ENCODE results near the gene DIP2C.

Gene DIP2C

DNA sequence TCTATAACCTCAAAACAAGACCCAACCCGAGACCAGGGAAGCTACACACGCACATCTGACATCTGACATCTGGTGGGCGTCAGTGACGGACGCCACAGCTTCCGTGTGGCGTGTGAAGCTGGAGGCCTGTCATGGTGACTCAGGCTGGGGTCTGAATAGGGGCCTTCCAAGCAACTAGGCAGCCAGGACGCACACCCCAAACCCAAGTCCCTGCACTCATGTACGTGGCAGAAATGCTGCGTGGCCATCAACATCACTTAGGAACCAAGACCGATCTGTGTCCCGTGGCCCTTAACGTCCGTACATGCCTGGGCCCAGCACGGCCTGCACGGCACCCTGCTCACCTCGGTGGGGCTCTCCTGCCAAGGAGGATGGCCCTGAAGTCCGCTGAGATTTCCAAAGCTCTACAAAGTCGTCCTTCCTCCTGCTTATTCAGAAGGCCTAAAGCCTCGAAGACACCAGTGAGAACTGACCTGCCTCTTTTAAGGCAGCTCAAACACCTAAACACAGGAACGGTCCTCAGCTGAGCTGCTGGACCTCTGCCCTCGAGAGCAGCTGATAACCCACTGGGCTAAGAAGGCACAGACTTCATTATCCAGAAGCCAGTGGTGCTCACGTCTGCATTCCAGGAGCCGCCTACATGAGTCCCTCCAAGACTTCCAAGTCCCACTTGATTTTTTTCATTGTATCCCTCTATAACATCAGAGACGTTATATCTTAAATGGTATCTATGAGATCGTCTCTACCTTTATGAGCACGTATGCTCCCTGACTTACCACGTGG is 82.5 kb downstream of the DIP2C start:
- H2AFZ ChIP-seq (ENCODE audit: insufficient read depth, low read length, poor library complexity) = no peak overlapping the region
- no peaks in the 10 kb centered on the region for H3K79me1 ChIP-seq (ENCODE audit: low read length)
- no peak overlapping the region for H3K23ac ChIP-seq (ENCODE audit: low read length)
- no peaks in the 10 kb centered on the region for H3K36me3 ChIP-seq (ENCODE audit: control insufficient read depth in 1 of 2, insufficient read depth in 2 of 2, low read length in 2 of 2)
- H3K27me3 ChIP-seq (ENCODE audit: insufficient read depth, low read length) = no peaks in the 10 kb centered on the region
- peak overlapping the region; percentile 24 for H3K14ac ChIP-seq (ENCODE audit: low read length)
- no peak overlapping the region for H3K9ac ChIP-seq (ENCODE audit: low read length)
- H2AK5ac ChIP-seq (ENCODE audit: low read length) = no peak overlapping the region
- H3K4me2 ChIP-seq (ENCODE audit: low read length) = no peak overlapping the region
- DNase-seq = no peak
- no peak overlapping the region for H4K12ac ChIP-seq (ENCODE audit: low read depth, low read length)
- H3K9me3 ChIP-seq (ENCODE audit: insufficient read depth, low read depth, low read length) = no peaks in the 10 kb centered on the region
- H3K18ac ChIP-seq (ENCODE audit: low read length) = peak overlapping the region; percentile 17
- peaks cover 20 to 26% of the 10 kb centered on the region in 2 experiments for H3K4me1 ChIP-seq (ENCODE audit: control insufficient read depth in 1 of 2, insufficient read depth in 2 of 2, low read length in 2 of 2)
- no peak overlapping the region for H3K4ac ChIP-seq (ENCODE audit: low read depth, low read length)
- H3K4me3 ChIP-seq (ENCODE audit: low read depth, low read length) = no peak overlapping the region
- no CpG with 5 or more reads among the region's 28 CpGs for WGBS (ENCODE audit: extremely low coverage, insufficient coverage, insufficient read length)
- H4K8ac ChIP-seq (ENCODE audit: low read depth, low read length) = no peak overlapping the region
- no peak overlapping the region for H4K91ac ChIP-seq (ENCODE audit: low read depth, low read length)
- H2BK120ac ChIP-seq (ENCODE audit: insufficient read depth, low read length, poor library complexity) = no peak overlapping the region
- H3K79me2 ChIP-seq (ENCODE audit: control insufficient read depth, insufficient read depth, low read length, poor library complexity) = peaks cover 3% of the 10 kb centered on the region
- no peak overlapping the region for H3K27ac ChIP-seq (ENCODE audit: low read depth, low read length)
- no peak overlapping the region for H2BK5ac ChIP-seq (ENCODE audit: low read depth, low read length, poor library complexity)
- no peak overlapping the region for H2BK12ac ChIP-seq (ENCODE audit: low read length)

GRCh38 chr10:605632-606325 is 83.7 kb downstream of the DIP2C start:
- H3K27me3 ChIP-seq (ENCODE audit: insufficient read depth, low read length) = no peaks in the 10 kb centered on the region
- no peak overlapping the region for H4K12ac ChIP-seq (ENCODE audit: low read depth, low read length)
- H3K18ac ChIP-seq (ENCODE audit: low read length) = peak overlapping the region; percentile 38
- peaks cover 28 to 32% of the 10 kb centered on the region in 2 experiments for H3K4me1 ChIP-seq (ENCODE audit: control insufficient read depth in 1 of 2, insufficient read depth in 2 of 2, low read length in 2 of 2)
- no peak overlapping the region for H4K91ac ChIP-seq (ENCODE audit: low read depth, low read length)
- H2AFZ ChIP-seq (ENCODE audit: insufficient read depth, low read length, poor library complexity) = no peak overlapping the region
- H3K27ac ChIP-seq (ENCODE audit: low read depth, low read length) = no peak overlapping the region
- H2BK5ac ChIP-seq (ENCODE audit: low read depth, low read length, poor library complexity) = no peak overlapping the region
- H3K79me1 ChIP-seq (ENCODE audit: low read length) = peaks cover 6% of the 10 kb centered on the region
- no peak overlapping the region for H3K4me3 ChIP-seq (ENCODE audit: low read depth, low read length)
- no peaks in the 10 kb centered on the region for H3K36me3 ChIP-seq (ENCODE audit: control insufficient read depth in 1 of 2, insufficient read depth in 2 of 2, low read length in 2 of 2)
- no CpG with 5 or more reads among the region's 25 CpGs for WGBS (ENCODE audit: extremely low coverage, insufficient coverage, insufficient read length)
- H3K14ac ChIP-seq (ENCODE audit: low read length) = no peak overlapping the region
- H2AK5ac ChIP-seq (ENCODE audit: low read length) = no peak overlapping the region
- H4K8ac ChIP-seq (ENCODE audit: low read depth, low read length) = no peak overlapping the region
- no peaks in the 10 kb centered on the region for H3K9me3 ChIP-seq (ENCODE audit: insufficient read depth, low read depth, low read length)
- no peak overlapping the region for H2BK120ac ChIP-seq (ENCODE audit: insufficient read depth, low read length, poor library complexity)
- H3K4ac ChIP-seq (ENCODE audit: low read depth, low read length) = peak overlapping the region; percentile 4
- no peak overlapping the region for H2BK12ac ChIP-seq (ENCODE audit: low read length)
- no peak overlapping the region for H3K9ac ChIP-seq (ENCODE audit: low read length)
- peak in 1 of 2 donors; percentile 48 for DNase-seq
- H3K79me2 ChIP-seq (ENCODE audit: control insufficient read depth, insufficient read depth, low read length, poor library complexity) = peaks cover 6% of the 10 kb centered on the region
- no peak overlapping the region for H3K23ac ChIP-seq (ENCODE audit: low read length)
- no peak overlapping the region for H3K4me2 ChIP-seq (ENCODE audit: low read length)

DNA sequence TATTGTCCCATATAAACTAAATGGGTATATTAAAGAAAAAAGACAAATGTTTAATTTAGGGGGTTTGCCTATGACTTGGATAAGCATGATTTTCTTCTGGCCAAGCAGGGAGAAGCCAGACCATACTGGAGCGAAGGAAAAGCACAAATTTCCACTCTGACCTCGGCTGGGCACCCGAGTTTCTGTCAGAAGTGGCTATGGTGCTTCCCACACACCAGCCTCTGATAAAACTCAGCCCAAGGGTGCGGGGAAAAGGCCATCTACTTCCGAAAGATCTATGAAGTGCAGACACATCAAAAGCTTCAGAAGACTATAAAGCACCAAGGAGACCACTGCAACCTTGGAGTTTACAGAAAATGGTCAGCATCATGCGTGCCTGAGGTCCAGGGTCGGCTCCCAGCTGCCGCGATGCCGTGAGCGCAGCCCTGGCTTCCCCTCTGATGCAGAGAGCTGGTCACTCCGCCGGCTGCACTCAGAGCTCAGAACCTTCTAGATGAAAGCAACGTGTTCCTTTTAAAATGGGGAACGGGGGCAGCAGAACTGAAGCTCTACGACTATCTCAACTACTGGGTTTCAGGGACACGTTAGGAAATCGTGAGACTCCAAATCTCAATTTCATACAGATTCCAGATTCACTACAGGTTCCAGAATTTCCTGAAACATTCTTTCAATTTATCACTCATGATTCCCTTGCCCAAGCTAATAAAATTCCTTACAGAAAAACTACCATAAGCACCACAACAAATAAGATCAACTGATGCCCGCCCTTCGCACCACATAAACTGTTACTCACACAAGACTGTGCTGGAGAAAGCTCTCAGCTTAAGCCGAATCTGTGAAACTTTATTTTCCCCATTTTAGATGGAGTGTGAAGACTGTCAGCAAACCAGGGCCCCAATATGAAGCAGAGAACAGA is 84.5 kb downstream of the DIP2C start:
- no peak overlapping the region for H2BK5ac ChIP-seq (ENCODE audit: low read depth, low read length, poor library complexity)
- DNase-seq = no peak
- no peak overlapping the region for H3K9ac ChIP-seq (ENCODE audit: low read length)
- no peaks in the 10 kb centered on the region for H3K9me3 ChIP-seq (ENCODE audit: insufficient read depth, low read depth, low read length)
- no CpG with 5 or more reads among the region's 21 CpGs for WGBS (ENCODE audit: extremely low coverage, insufficient coverage, insufficient read length)
- H3K36me3 ChIP-seq (ENCODE audit: control insufficient read depth in 1 of 2, insufficient read depth in 2 of 2, low read length in 2 of 2) = no peaks in the 10 kb centered on the region
- no peak overlapping the region for H3K23ac ChIP-seq (ENCODE audit: low read length)
- no peak overlapping the region for H2BK120ac ChIP-seq (ENCODE audit: insufficient read depth, low read length, poor library complexity)
- no peak overlapping the region for H3K4me3 ChIP-seq (ENCODE audit: low read depth, low read length)
- peaks cover 6% of the 10 kb centered on the region for H3K79me2 ChIP-seq (ENCODE audit: control insufficient read depth, insufficient read depth, low read length, poor library complexity)
- H3K27ac ChIP-seq (ENCODE audit: low read depth, low read length) = no peak overlapping the region
- peaks cover 8% of the 10 kb centered on the region for H3K79me1 ChIP-seq (ENCODE audit: low read length)
- no peak overlapping the region for H3K18ac ChIP-seq (ENCODE audit: low read length)
- H2AFZ ChIP-seq (ENCODE audit: insufficient read depth, low read length, poor library complexity) = no peak overlapping the region
- no peaks in the 10 kb centered on the region for H3K27me3 ChIP-seq (ENCODE audit: insufficient read depth, low read length)
- peak overlapping the region; percentile 37 for H3K4ac ChIP-seq (ENCODE audit: low read depth, low read length)
- H2BK12ac ChIP-seq (ENCODE audit: low read length) = no peak overlapping the region
- no peak overlapping the region for H4K12ac ChIP-seq (ENCODE audit: low read depth, low read length)
- H3K14ac ChIP-seq (ENCODE audit: low read length) = no peak overlapping the region
- no peak overlapping the region for H3K4me2 ChIP-seq (ENCODE audit: low read length)
- no peak overlapping the region for H2AK5ac ChIP-seq (ENCODE audit: low read length)
- no peak overlapping the region for H4K91ac ChIP-seq (ENCODE audit: low read depth, low read length)
- H4K8ac ChIP-seq (ENCODE audit: low read depth, low read length) = no peak overlapping the region
- H3K4me1 ChIP-seq (ENCODE audit: control insufficient read depth in 1 of 2, insufficient read depth in 2 of 2, low read length in 2 of 2) = peaks cover 28 to 37% of the 10 kb centered on the region in 2 experiments

DNA sequence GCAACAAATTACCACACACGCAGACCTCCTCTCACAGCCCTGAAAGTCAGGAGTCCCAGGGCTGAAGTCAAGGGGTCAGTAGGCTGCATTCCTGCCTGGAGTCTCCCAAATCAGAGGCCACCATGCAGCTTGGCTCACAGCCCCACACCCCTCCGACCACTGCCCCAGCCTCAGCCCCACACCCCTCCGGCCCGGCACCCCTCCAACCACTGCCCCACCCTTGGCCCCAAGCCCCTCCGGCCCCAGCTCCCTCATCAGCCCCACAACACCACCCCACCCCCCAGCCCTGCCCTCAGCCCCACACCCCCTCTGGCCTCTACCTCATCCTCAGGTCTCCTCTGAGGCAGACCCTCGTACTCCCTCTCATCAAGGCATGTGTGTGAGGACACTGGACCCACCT is 85.7 kb downstream of the DIP2C start:
- Histone ChIP-seq H3K18ac (ENCODE audit: low read length) (no peak overlapping the region), H3K9me3 (ENCODE audit: insufficient read depth, low read depth, low read length) (no peaks in the 10 kb centered on the region), H4K8ac (ENCODE audit: low read depth, low read length) (no peak overlapping the region), H3K27ac (ENCODE audit: low read depth, low read length) (no peak overlapping the region), H3K4me2 (ENCODE audit: low read length) (no peak overlapping the region), H2BK120ac (ENCODE audit: insufficient read depth, low read length, poor library complexity) (no peak overlapping the region), H2BK5ac (ENCODE audit: low read depth, low read length, poor library complexity) (no peak overlapping the region), H2AFZ (ENCODE audit: insufficient read depth, low read length, poor library complexity) (no peak overlapping the region), H3K36me3 (ENCODE audit: control insufficient read depth in 1 of 2, insufficient read depth in 2 of 2, low read length in 2 of 2) (no peaks in the 10 kb centered on the region), H4K91ac (ENCODE audit: low read depth, low read length) (no peak overlapping the region), H3K4ac (ENCODE audit: low read depth, low read length) (no peak overlapping the region), H3K9ac (ENCODE audit: low read length) (no peak overlapping the region), H2BK12ac (ENCODE audit: low read length) (no peak overlapping the region), H3K79me1 (ENCODE audit: low read length) (peaks cover 18% of the 10 kb centered on the region), H3K27me3 (ENCODE audit: insufficient read depth, low read length) (no peaks in the 10 kb centered on the region), H3K4me1 (ENCODE audit: control insufficient read depth in 1 of 2, insufficient read depth in 2 of 2, low read length in 2 of 2) (peaks cover 34 to 44% of the 10 kb centered on the region in 2 experiments), H3K23ac (ENCODE audit: low read length) (no peak overlapping the region), H4K12ac (ENCODE audit: low read depth, low read length) (no peak overlapping the region), H3K79me2 (ENCODE audit: control insufficient read depth, insufficient read depth, low read length, poor library complexity) (peaks cover 13% of the 10 kb centered on the region), H2AK5ac (ENCODE audit: low read length) (no peak overlapping the region), H3K4me3 (ENCODE audit: low read depth, low read length) (no peak overlapping the region), H3K14ac (ENCODE audit: low read length) (no peak overlapping the region)
- WGBS (ENCODE audit: extremely low coverage, insufficient coverage, insufficient read length) = no CpG with 5 or more reads among the region's 6 CpGs
- no peak for DNase-seq

All from trophoblast cell (in vitro differentiated cells and primary cell).